GM12878 (cell line): ENCODE results near the gene LCN12. TPM values are rescaled to one million over a fixed set of nuclear protein-coding genes. Genes with fewer than 3 reads are reported as not detected.

Source experiments
- ATAC-seq: fragments of 200-7000 bp; cut with Tn5 transposase; 3 replicates; pipeline ENCODE4 v1.9.1; 2020; ENCODE audit warnings: mild to moderate bottlenecking, moderate library complexity
- BruUV-seq: library from RNA; stranded (reverse); fragments of 400-500 nt; replicated peaks from 2 replicates; lab custom pipeline; 2021; lab: Mats Ljungman, UMichigan
- CTCF ChIA-PET: fragments of 300-600 bp; sonication (Branson Sonifier 250); formaldehyde crosslinking; extraction: SDS; loops from one replicate; lab custom pipeline; 2021; ENCODE audit warnings: inconsistent platforms; lab: Yijun Ruan, JAX
- POLR2A ChIA-PET: fragments of 350-600 bp; formaldehyde crosslinking; extraction: SDS; loops from one replicate; lab custom pipeline; 2021; ENCODE audit warnings: inconsistent platforms; lab: Charles Lee
- RAD21 ChIA-PET: fragments of 300-600 bp; sonication (Branson Sonifier 250); formaldehyde crosslinking; loops from one replicate; lab custom pipeline; 2023; ENCODE audit warnings: antibody characterized with exemption; ENCODE audit not compliant: unreplicated experiment; lab: Charles Lee
- SMC1A ChIA-PET: fragments of 300-600 bp; sonication (Branson Sonifier 250); formaldehyde crosslinking; loops from one replicate; lab custom pipeline; 2023; ENCODE audit not compliant: unreplicated experiment, uncharacterized antibody; lab: Charles Lee
- DNase-seq: peaks from one replicate; pipeline ENCODE4 v3.0.0-alpha.2; 2011; ENCODE audit warnings: low read depth, low spot score
- FAIRE-seq: peaks from 3 replicates; lab custom pipeline; 2011; peaks lifted over from hg19 to GRCh38; lab: Jason Lieb, UNC
- H2AFZ ChIP-seq: 2 replicates; pipeline ENCODE4 v1.6.0; 2011; ENCODE audit warnings: low read depth, low read length, control low read depth; ENCODE audit not compliant: control insufficient read depth
- H3K27ac ChIP-seq: 2 replicates; pipeline ENCODE4 v1.5.1; 2011; ENCODE audit warnings: control low read depth; ENCODE audit not compliant: control insufficient read depth, insufficient read depth
- H3K27me3 ChIP-seq, 2 experiments: replicated peaks in 1 of 2; 2 replicates each; pipeline versions ENCODE4 v1.6.0 to v1.6.1; 2011; ENCODE audit warnings: low read length in 1 of 2; ENCODE audit not compliant: control insufficient read depth in 2 of 2, insufficient read depth in 2 of 2
- H3K36me3 ChIP-seq, 2 experiments: 2 replicates each; pipeline ENCODE4 v1.5.1; 2011; ENCODE audit warnings: low read length in 1 of 2; ENCODE audit not compliant: control insufficient read depth in 2 of 2, insufficient read depth in 2 of 2
- H3K4me1 ChIP-seq: 2 replicates; pipeline ENCODE4 v1.6.1; 2011; ENCODE audit warnings: mild to moderate bottlenecking, low read length, moderate library complexity, mixed read lengths; ENCODE audit not compliant: control insufficient read depth, insufficient read depth
- H3K4me2 ChIP-seq: 2 replicates; pipeline ENCODE4 v1.6.0; 2011; ENCODE audit warnings: control low read depth; ENCODE audit not compliant: control insufficient read depth, insufficient read depth
- H3K4me3 ChIP-seq: fragments of 200-600 bp; sonication (generic); 2 replicates; pipeline ENCODE4 v1.5.1; 2016
- H3K79me2 ChIP-seq: 2 replicates; pipeline ENCODE4 v1.6.0; 2011; ENCODE audit warnings: low read length; ENCODE audit not compliant: control insufficient read depth, insufficient read depth
- H3K9ac ChIP-seq: 2 replicates; pipeline ENCODE4 v1.8.0; 2011; ENCODE audit warnings: low read length, control low read depth, mixed read lengths; ENCODE audit not compliant: control insufficient read depth, insufficient read depth
- H3K9me3 ChIP-seq: replicated peaks from 3 replicates; pipeline ENCODE4 v1.5.1; 2011; ENCODE audit warnings: mild to moderate bottlenecking, low read length; ENCODE audit not compliant: control insufficient read depth, insufficient read depth
- H4K20me1 ChIP-seq: 2 replicates; pipeline ENCODE4 v1.6.0; 2011; ENCODE audit not compliant: control insufficient read depth, insufficient read depth
- BHLHE40 ChIP-seq, 2 experiments: fragments of 450-650 bp in 1 of 2; IDR thresholded peaks; 2 replicates each; pipeline ENCODE4 v1.6.1; 2011 to 2017; ENCODE audit warnings: low read depth in 2 of 2, borderline replicate concordance in 1 of 2, improper control_type of control experiment in 1 of 2, low read length in 1 of 2, mild to moderate bottlenecking in 1 of 2
- CHD4 ChIP-seq: fragments of 200-600 bp; sonication (generic); IDR thresholded peaks from 2 replicates; pipeline ENCODE4 v1.6.1; 2016; ENCODE audit warnings: mild to moderate bottlenecking
- CTCF ChIP-seq, 3 experiments: IDR thresholded peaks in 2 of 3; conservative IDR thresholded peaks in 1 of 3; 2 replicates each; pipeline ENCODE4 v1.5.1; 2011; ENCODE audit warnings: low read depth in 3 of 3, low read length in 3 of 3, mild to moderate bottlenecking in 3 of 3, control low read depth in 2 of 3, moderate library complexity in 2 of 3, inconsistent platforms in 1 of 3, mixed read lengths in 1 of 3; ENCODE audit not compliant: control insufficient read depth in 2 of 3, insufficient read depth in 1 of 3; ENCODE audit errors: extremely low read depth in 1 of 3
- FOS ChIP-seq: IDR thresholded peaks from 3 replicates; pipeline ENCODE4 v1.6.1; 2011; ENCODE audit warnings: borderline replicate concordance; ENCODE audit not compliant: insufficient read length; ENCODE audit errors: extremely low read depth
- LARP7 ChIP-seq: fragments of 450-650 bp; IDR thresholded peaks from 2 replicates; pipeline ENCODE4 v1.6.1; 2017; ENCODE audit warnings: mild to moderate bottlenecking
- POLR2AphosphoS2 ChIP-seq: IDR thresholded peaks from 2 replicates; pipeline ENCODE4 v1.6.1; 2011; ENCODE audit warnings: low read depth, mild to moderate bottlenecking, low read length, improper control_type of control experiment, moderate library complexity
- RAD51 ChIP-seq: fragments of 450-650 bp; IDR thresholded peaks from 2 replicates; pipeline ENCODE4 v1.6.1; 2016; ENCODE audit warnings: moderate library complexity, mild to moderate bottlenecking, inconsistent platforms
- RCOR1 ChIP-seq: conservative IDR thresholded peaks from 2 replicates; pipeline ENCODE4 v1.6.1; 2012; ENCODE audit warnings: low read depth, low read length, improper control_type of control experiment
- TCF3 ChIP-seq: IDR thresholded peaks from 2 replicates; pipeline ENCODE4 v1.6.1; 2012; ENCODE audit warnings: low read depth, mild to moderate bottlenecking, low read length, borderline replicate concordance; ENCODE audit not compliant: insufficient read depth
- USF2 ChIP-seq: IDR thresholded peaks from 2 replicates; pipeline ENCODE4 v1.6.1; 2011; ENCODE audit warnings: low read depth, low read length, improper control_type of control experiment, borderline replicate concordance
- ZNF622 ChIP-seq: fragments of 450-650 bp; IDR thresholded peaks from 2 replicates; pipeline ENCODE4 v1.6.1; 2017; ENCODE audit warnings: mild to moderate bottlenecking, inconsistent platforms
- ZSCAN29 ChIP-seq: fragments of 450-650 bp; IDR thresholded peaks from 2 replicates; pipeline ENCODE4 v1.6.1; 2017; ENCODE audit warnings: mild to moderate bottlenecking, moderate library complexity
- WGBS: methylation state at CpG from one replicate; pipeline ENCODE4 v1.1.6; 2016; ENCODE audit warnings: low lambda C conversion rate; ENCODE audit not compliant: insufficient replicate concordance, insufficient coverage; ENCODE audit errors: missing lambda C conversion rate; 5-methylcytosine and 5-hydroxymethylcytosine counted together
- in situ Hi-C: fragments of 300-500 bp; cut with MboI; formaldehyde crosslinking; loops from 9 replicates; pipeline ENCODE4 v1.14.3; 2018; ENCODE audit warnings: mixed read lengths
- intact Hi-C: fragments of 100-400 bp; cut with micrococcal nuclease; formaldehyde crosslinking; loops from one replicate; pipeline ENCODE4 v1.14.2; 2022; ENCODE audit not compliant: unreplicated experiment
- polyA plus RNA-seq, 11 experiments: library from polyadenylated mRNA; depleted of rRNA in 4 of 11; unstranded in 6 of 11; stranded (reverse) in 5 of 11; fragments of >200 nt; fragmentation: Nextera tagmentation in 4 of 11; fragmentation: Illumina TruSeq in 1 of 11; extraction: Ambion mirVana in 4 of 11; extraction: Trizol in 1 of 11; gene quantifications; 1 replicate in 1 of 11; 2 replicates in 10 of 11; pipeline versions ENCODE4 v1.2.1 to v1.2.3, GENCODE V29; 2011 to 2016; ENCODE audit warnings: inconsistent platforms in 2 of 11, missing spikeins in 2 of 11, low read depth in 1 of 11
- total RNA-seq, 4 experiments: library from RNA; depleted of rRNA in 3 of 4; stranded (reverse); fragments of >200 nt in 3 of 4; fragmentation: Illumina TruSeq in 1 of 4; extraction: Trizol in 1 of 4; gene quantifications; 2 replicates each; pipeline versions ENCODE4 v1.2.1 to v1.2.3, GENCODE V29; 2013 to 2021

Gene LCN12
- total and polyA plus RNA-seq, 10 of the 15 experiments (the other 5 are each of a cell fraction or from before 2014, with no cell fraction given), result 0.06 to 0.64 (median 0.40) TPM; not detected in 3

GRCh38 chr9:136940526-136941230 is 11.4 kb upstream of the LCN12 start:
- in situ Hi-C loops, result no loop called here
- Histone ChIP-seq H3K79me2 (peaks cover 19% of the 10 kb centered on the region), H3K27ac (no peak overlapping the region), H3K9ac (no peak overlapping the region), H3K4me2 (no peak overlapping the region), H4K20me1 (no peaks in the 10 kb centered on the region), H3K4me1 (peaks cover 4% of the 10 kb centered on the region), H3K9me3 (no peaks in the 10 kb centered on the region), H2AFZ (no peak overlapping the region), H3K4me3 (no peak overlapping the region), H3K27me3 (no peaks in the 10 kb centered on the region), H3K36me3 (peaks cover 2 to 26% of the 10 kb centered on the region in 2 experiments; a peak in 3 of 4 replicates)
- no peak for DNase-seq
- ChIA-PET CTCF (no interaction called here), RAD21 (no interaction called here), POLR2A (no interaction called here), SMC1A (no interaction called here)
- no TSS peak for BruUV-seq
- TF ChIP-seq POLR2AphosphoS2 (0 out of 2 replicates have a peak, but pooled peaks have one; percentile 24), ZNF622 (no peak)
- FAIRE-seq, result no peak
- no peak for ATAC-seq
- intact Hi-C loops, result loop anchor here (5.0 to 10.0 kb wide), 2 partner anchors 88 to 146 kb away; partner anchors contain the start of genes CCDC183, MAMDC4 and TMEM141
- 97% methylated on average over 42 of the region's 42 CpGs for WGBS

GRCh38 chr9:136941231-136942111 is 10.6 kb upstream of the LCN12 start:
- POLR2A ChIA-PET, result no interaction called here
- DNase-seq (no peak), FAIRE-seq (no peak), ATAC-seq (no peak)
- Histone ChIP-seq H3K4me1 (peaks cover 4% of the 10 kb centered on the region), H4K20me1 (no peaks in the 10 kb centered on the region), H3K36me3 (peaks cover 2 to 26% of the 10 kb centered on the region in 2 experiments; a peak in 3 of 4 replicates), H3K4me2 (no peak overlapping the region), H3K27ac (no peak overlapping the region), H3K9ac (no peak overlapping the region), H3K4me3 (no peak overlapping the region), H3K79me2 (peaks cover 19% of the 10 kb centered on the region), H3K27me3 (no peaks in the 10 kb centered on the region), H3K9me3 (no peaks in the 10 kb centered on the region), H2AFZ (no peak overlapping the region)
- CTCF ChIA-PET, result no interaction called here
- no TSS peak for BruUV-seq
- WGBS, result 97% methylated on average over 54 of the region's 55 CpGs
- RAD21 ChIA-PET, result no interaction called here
- intact Hi-C loops (loop anchor here (5.0 to 10.0 kb wide), 2 partner anchors 89 to 147 kb away; partner anchors contain the start of genes CCDC183, MAMDC4 and TMEM141), in situ Hi-C loops (no loop called here)
- SMC1A ChIA-PET, result no interaction called here
- TF ChIP-seq RCOR1, result no peak
- TF ChIP-seq RAD51, result no peak
- TF ChIP-seq CTCF (IDR thresholded peaks at IDR 0.05 in 2 of 3, conservative IDR thresholded peaks at IDR 0.05 in 1 of 3; ENCODE audit: control insufficient read depth in 2 of 3, extremely low read depth in 1 of 3, insufficient read depth in 1 of 3, low read depth in 3 of 3, low read length in 3 of 3), result no peak
- no peak for TF ChIP-seq CHD4
- no peak for TF ChIP-seq ZSCAN29
- no peak for TF ChIP-seq TCF3
- TF ChIP-seq BHLHE40 (IDR thresholded peaks at IDR 0.05; ENCODE audit: borderline replicate concordance in 1 of 2, low read depth in 2 of 2, low read length in 1 of 2), result no peak
- TF ChIP-seq FOS, result no peak
- no peak for TF ChIP-seq LARP7
- TF ChIP-seq USF2, result no peak
